Measurements from ENCODE around the gene FCRL3. TPM values are rescaled to one million over a fixed set of nuclear protein-coding genes. Genes with fewer than 3 reads are reported as not detected.

FCRL3 gene
- total RNA-seq, 4 donors from 2014 or later, result 0.33 TPM; not detected in 3

DNA sequence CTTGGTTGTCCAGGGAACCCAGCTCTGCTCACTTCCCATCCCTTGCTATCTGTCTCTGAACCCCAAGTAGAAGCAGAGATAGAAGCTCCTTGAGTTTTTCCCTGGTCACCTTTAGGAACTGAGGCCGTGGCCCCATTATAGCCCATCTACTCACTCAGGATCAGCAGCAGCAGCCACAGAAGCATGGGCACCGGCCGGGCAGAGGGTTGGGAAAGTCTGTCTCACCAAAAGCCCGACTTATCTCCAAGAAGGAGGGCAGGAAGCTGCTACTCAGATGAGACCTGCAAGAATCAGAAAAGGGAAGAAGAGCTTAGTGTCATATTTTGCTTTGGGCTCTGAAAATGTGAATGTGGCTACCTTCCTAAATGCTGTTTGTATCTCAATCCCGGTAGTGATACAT, 264 bp downstream of the FCRL3 start:
- Histone ChIP-seq H3K4me3 (no peak overlapping the region), H3K27me3 (peaks cover 0 to 5% (median 0%) of the 10 kb centered on the region in 4 donors), H3K27ac (replicated peaks in 1 of 4) (no peak overlapping the region), H3K9me3 (no peaks in the 10 kb centered on the region), H3K36me3 (no peaks in the 10 kb centered on the region), H3K4me1 (no peaks in the 10 kb centered on the region)
- no peak for DNase-seq (ENCODE audit: extremely low spot score)
- intact Hi-C loops (cut with DNase I), result no loop called here
- no peak for TF ChIP-seq POLR2AphosphoS5 (IDR thresholded peaks at IDR 0.05)
- no peak for TF ChIP-seq POLR2A (IDR thresholded peaks at IDR 0.05; ENCODE audit: low read depth)
- TF ChIP-seq, protein P1, sequence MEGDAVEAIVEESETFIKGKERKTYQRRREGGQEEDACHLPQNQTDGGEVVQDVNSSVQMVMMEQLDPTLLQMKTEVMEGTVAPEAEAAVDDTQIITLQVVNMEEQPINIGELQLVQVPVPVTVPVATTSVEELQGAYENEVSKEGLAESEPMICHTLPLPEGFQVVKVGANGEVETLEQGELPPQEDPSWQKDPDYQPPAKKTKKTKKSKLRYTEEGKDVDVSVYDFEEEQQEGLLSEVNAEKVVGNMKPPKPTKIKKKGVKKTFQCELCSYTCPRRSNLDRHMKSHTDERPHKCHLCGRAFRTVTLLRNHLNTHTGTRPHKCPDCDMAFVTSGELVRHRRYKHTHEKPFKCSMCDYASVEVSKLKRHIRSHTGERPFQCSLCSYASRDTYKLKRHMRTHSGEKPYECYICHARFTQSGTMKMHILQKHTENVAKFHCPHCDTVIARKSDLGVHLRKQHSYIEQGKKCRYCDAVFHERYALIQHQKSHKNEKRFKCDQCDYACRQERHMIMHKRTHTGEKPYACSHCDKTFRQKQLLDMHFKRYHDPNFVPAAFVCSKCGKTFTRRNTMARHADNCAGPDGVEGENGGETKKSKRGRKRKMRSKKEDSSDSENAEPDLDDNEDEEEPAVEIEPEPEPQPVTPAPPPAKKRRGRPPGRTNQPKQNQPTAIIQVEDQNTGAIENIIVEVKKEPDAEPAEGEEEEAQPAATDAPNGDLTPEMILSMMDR (IDR thresholded peaks at IDR 0.05), result no peak
- TF ChIP-seq EP300 (IDR thresholded peaks at IDR 0.05), result no peak
- WGBS, result 74% methylated on average over 5 of the region's 5 CpGs

DNA sequence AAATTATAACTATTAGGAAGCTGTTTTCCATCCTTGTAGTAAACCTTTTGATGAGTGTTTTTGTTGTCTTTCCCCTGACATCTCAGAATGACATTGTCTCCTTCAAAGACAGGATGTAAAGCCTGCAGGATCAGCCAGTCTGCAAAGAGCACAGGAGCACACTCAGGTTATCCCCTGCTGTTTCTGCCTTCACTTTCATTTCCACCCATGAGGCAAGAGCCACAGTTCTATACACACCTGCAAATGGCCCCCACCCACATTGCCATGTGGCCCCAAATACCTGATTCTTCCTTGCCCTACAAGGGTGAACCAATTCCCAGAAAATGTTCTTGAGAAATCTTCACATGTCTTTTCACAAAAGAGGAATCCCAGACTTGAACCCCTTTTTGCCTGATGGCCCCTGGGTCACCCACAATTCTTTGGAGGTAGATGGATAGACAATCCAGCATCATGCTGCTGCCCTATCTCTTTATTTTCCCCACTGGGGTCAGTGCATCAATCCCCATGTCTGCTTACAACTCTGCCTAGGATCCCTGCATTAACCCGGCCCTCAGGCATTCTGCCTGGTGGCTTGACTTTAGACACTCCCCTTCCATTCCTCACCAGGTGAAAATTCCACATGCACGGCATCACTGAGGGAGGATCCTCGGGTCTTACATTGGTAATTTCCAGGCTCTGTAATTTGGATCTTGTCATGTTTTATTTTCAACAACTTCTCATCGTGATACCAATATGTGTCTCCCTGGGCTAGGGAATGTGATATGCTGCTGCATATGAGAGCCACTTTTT, 2.6 kb downstream of the FCRL3 start:
- no peaks in the 10 kb centered on the region for H3K36me3 ChIP-seq
- WGBS, result 67% methylated on average over 4 of the region's 4 CpGs
- TF ChIP-seq POLR2AphosphoS5 (IDR thresholded peaks at IDR 0.05), result no peak
- no peak for TF ChIP-seq EP300 (IDR thresholded peaks at IDR 0.05)
- TF ChIP-seq POLR2A (IDR thresholded peaks at IDR 0.05; ENCODE audit: low read depth), result no peak
- TF ChIP-seq, protein P1 (IDR thresholded peaks at IDR 0.05), result no peak

DNA sequence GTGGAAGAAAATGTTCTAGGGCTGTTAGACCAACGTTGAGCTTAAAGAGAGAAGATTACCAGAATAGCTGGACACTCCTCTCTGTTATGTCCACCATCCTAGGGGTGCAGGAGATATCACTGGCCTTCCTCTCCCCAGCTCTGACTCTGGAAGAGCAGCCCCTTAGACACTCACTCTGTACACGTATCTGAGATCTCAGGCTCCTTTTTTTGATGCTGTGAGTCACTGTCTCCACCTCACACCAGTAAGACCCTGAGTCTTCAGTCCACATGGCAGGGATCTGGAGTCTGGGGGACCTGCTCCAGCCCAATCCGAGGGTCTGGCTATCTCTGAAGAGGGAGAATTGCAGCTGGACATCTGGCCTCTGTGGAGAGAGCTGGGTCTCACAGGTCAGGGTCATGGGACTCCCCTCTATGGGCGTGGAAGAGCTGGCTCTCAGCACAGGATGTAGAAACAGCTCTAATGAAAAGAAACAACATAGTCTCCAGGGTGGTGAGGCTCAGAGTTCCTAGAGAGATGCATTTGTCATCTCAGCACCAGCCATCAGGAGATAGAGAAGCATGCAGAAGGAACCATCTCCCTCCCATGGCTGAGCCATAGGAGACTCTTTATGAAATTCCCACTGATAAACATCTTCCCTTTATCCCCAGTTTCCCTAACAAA, 3.5 kb downstream of the FCRL3 start:
- DNase-seq (ENCODE audit: extremely low spot score), result no peak
- H3K4me3 ChIP-seq, result no peak overlapping the region
- H3K27me3 ChIP-seq, result peaks cover 0 to 5% (median 0%) of the 10 kb centered on the region in 4 donors
- TF ChIP-seq POLR2AphosphoS5 (IDR thresholded peaks at IDR 0.05), result no peak
- no peak for TF ChIP-seq EP300 (IDR thresholded peaks at IDR 0.05)
- TF ChIP-seq POLR2A (IDR thresholded peaks at IDR 0.05; ENCODE audit: low read depth), result no peak
- TF ChIP-seq, protein P1 (IDR thresholded peaks at IDR 0.05), result no peak
- H3K4me1 ChIP-seq, result no peaks in the 10 kb centered on the region
- intact Hi-C loops (cut with DNase I), result no loop called here
- H3K36me3 ChIP-seq, result no peaks in the 10 kb centered on the region
- WGBS, result 62% methylated on average over 4 of the region's 4 CpGs
- H3K9me3 ChIP-seq, result no peaks in the 10 kb centered on the region
- no peak overlapping the region for H3K27ac ChIP-seq (replicated peaks in 1 of 4)

More for the DNA sequence above, 2.6 kb downstream of the FCRL3 start:
- no peak overlapping the region for H3K4me3 ChIP-seq
- intact Hi-C loops (cut with DNase I), result no loop called here
- H3K27me3 ChIP-seq, result peaks cover 0 to 5% (median 0%) of the 10 kb centered on the region in 4 donors
- no peaks in the 10 kb centered on the region for H3K4me1 ChIP-seq
- H3K27ac ChIP-seq (replicated peaks in 1 of 4), result no peak overlapping the region
- no peaks in the 10 kb centered on the region for H3K9me3 ChIP-seq
- DNase-seq (ENCODE audit: extremely low spot score), result no peak

DNA sequence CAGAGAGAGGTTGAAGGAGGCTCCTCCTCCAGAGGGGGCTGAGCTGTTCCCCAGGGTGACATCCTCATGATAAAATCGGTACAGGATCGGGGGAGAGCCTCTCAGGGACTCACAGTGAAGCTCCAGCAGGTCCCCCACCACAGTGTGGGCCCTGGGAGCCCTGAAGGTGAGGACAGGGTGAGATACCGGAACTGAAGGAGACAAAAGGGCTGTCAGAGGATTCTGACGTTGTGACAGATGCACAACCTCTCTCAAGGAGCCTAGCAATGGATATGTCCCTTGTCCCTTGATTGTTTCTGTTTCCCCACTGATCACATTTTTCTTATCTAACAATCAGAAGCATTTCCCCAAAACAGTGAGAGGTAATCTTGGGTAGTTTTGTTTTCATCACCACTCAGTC, 5.2 kb downstream of the FCRL3 start:
- Histone ChIP-seq H3K27me3 (peaks cover 0 to 5% (median 0%) of the 10 kb centered on the region in 4 donors), H3K9me3 (no peaks in the 10 kb centered on the region), H3K36me3 (no peaks in the 10 kb centered on the region), H3K4me1 (no peaks in the 10 kb centered on the region), H3K4me3 (no peak overlapping the region), H3K27ac (replicated peaks in 1 of 4) (no peak overlapping the region)
- intact Hi-C loops (cut with DNase I), result no loop called here
- 53% methylated on average over 3 of the region's 4 CpGs for WGBS
- no peak for DNase-seq (ENCODE audit: extremely low spot score)
- TF ChIP-seq EP300 (IDR thresholded peaks at IDR 0.05) (no peak), POLR2A (IDR thresholded peaks at IDR 0.05; ENCODE audit: low read depth) (no peak), POLR2AphosphoS5 (IDR thresholded peaks at IDR 0.05) (no peak)
- TF ChIP-seq, protein P1 (IDR thresholded peaks at IDR 0.05), result no peak

Data from esophagus muscularis mucosa (tissue), 4 donors.